IMR-90 (cell line): Measurements from ENCODE around the gene MAGI2. TPM values are rescaled to one million over a fixed set of nuclear protein-coding genes. Genes with fewer than 3 reads are reported as not detected.

Experiments
- ATAC-seq: fragments of 200-7000 bp; cut with Tn5 transposase; 2 replicates; pipeline ENCODE4 v1.9.1; 2020; ENCODE audit warnings: low read depth, mild to moderate bottlenecking, moderate library complexity
- BruUV-seq: library from RNA; stranded (reverse); fragments of 400-500 nt; replicated peaks from 2 replicates; lab custom pipeline; 2021; lab: Mats Ljungman, UMichigan
- CTCF ChIA-PET: fragments of 300-600 bp; formaldehyde crosslinking; extraction: SDS; loops from one replicate; lab custom pipeline; 2021; ENCODE audit warnings: antibody characterized with exemption; lab: Yijun Ruan, JAX
- POLR2A ChIA-PET: fragments of 300-600 bp; sonication (Branson Sonifier 250); formaldehyde crosslinking; loops from one replicate; lab custom pipeline; 2022; ENCODE audit warnings: antibody characterized with exemption; ENCODE audit not compliant: unreplicated experiment; lab: Charles Lee
- DNase-seq: peaks from one replicate; pipeline ENCODE4 v3.0.0; 2013
- H2AFZ ChIP-seq: replicated peaks from 2 replicates; pipeline ENCODE3; 2013; ENCODE audit warnings: low read length, mild to moderate bottlenecking; ENCODE audit not compliant: poor library complexity
- H2AK5ac ChIP-seq: 2 replicates; pipeline ENCODE4 v1.6.1; 2013; ENCODE audit warnings: low read depth, low read length, inconsistent platforms
- H2AK9ac ChIP-seq: replicated peaks from 2 replicates; pipeline ENCODE3; 2013; ENCODE audit warnings: mild to moderate bottlenecking, low read depth, low read length, moderate library complexity; ENCODE audit not compliant: poor library complexity
- H2BK120ac ChIP-seq: 2 replicates; pipeline ENCODE4 v1.6.1; 2013; ENCODE audit warnings: low read depth, low read length, inconsistent platforms
- H2BK15ac ChIP-seq: 3 replicates; pipeline ENCODE4 v1.6.1; 2013; ENCODE audit warnings: low read depth, low read length, inconsistent platforms
- H2BK20ac ChIP-seq: 2 replicates; pipeline ENCODE4 v1.6.1; 2013; ENCODE audit warnings: low read depth, mild to moderate bottlenecking, inconsistent platforms, low read length, moderate library complexity
- H2BK5ac ChIP-seq: 2 replicates; pipeline ENCODE4 v1.6.1; 2013; ENCODE audit warnings: mild to moderate bottlenecking, low read depth, low read length, inconsistent platforms; ENCODE audit not compliant: poor library complexity, severe bottlenecking
- H3K14ac ChIP-seq: replicated peaks from 2 replicates; pipeline ENCODE4 v1.6.1; 2013; ENCODE audit warnings: low read depth, low read length, inconsistent platforms
- H3K18ac ChIP-seq: 2 replicates; pipeline ENCODE4 v1.6.1; 2013; ENCODE audit warnings: low read depth, low read length, control low read depth
- H3K23ac ChIP-seq: 2 replicates; pipeline ENCODE4 v1.6.1; 2013; ENCODE audit warnings: low read depth, low read length, inconsistent platforms
- H3K27ac ChIP-seq: 2 replicates; pipeline ENCODE4 v1.5.1; 2013; ENCODE audit warnings: mild to moderate bottlenecking, control low read depth, low read length; ENCODE audit not compliant: insufficient read depth
- H3K27me3 ChIP-seq: 2 replicates; pipeline ENCODE4 v1.6.1; 2013; ENCODE audit warnings: low read length; ENCODE audit not compliant: control insufficient read depth, insufficient read depth
- H3K36me3 ChIP-seq: 2 replicates; pipeline ENCODE4 v1.6.1; 2013; ENCODE audit warnings: low read length, mixed read lengths; ENCODE audit not compliant: control insufficient read depth, insufficient read depth
- H3K4ac ChIP-seq: 2 replicates; pipeline ENCODE4 v1.6.1; 2013; ENCODE audit warnings: low read depth, low read length, inconsistent platforms
- H3K4me1 ChIP-seq: 2 replicates; pipeline ENCODE4 v1.6.1; 2013; ENCODE audit warnings: low read length, mixed read lengths; ENCODE audit not compliant: control insufficient read depth, insufficient read depth
- H3K4me2 ChIP-seq: 2 replicates; pipeline ENCODE4 v1.6.1; 2013; ENCODE audit warnings: low read depth, mild to moderate bottlenecking, control low read depth, low read length, moderate library complexity
- H3K4me3 ChIP-seq: 2 replicates; pipeline ENCODE4 v1.5.1; 2013; ENCODE audit warnings: low read depth, mild to moderate bottlenecking, control low read depth, low read length, moderate library complexity; ENCODE audit not compliant: insufficient read depth
- H3K56ac ChIP-seq: 2 replicates; pipeline ENCODE4 v1.6.1; 2013; ENCODE audit warnings: low read length, inconsistent platforms; ENCODE audit not compliant: insufficient read depth; ENCODE audit errors: extremely low read depth
- H3K79me1 ChIP-seq, 2 experiments: 2 replicates each; pipeline ENCODE4 v1.6.1; 2013; ENCODE audit warnings: low read length in 2 of 2, inconsistent platforms in 1 of 2, low read depth in 1 of 2
- H3K9ac ChIP-seq: 2 replicates; pipeline ENCODE4 v1.6.1; 2013; ENCODE audit warnings: low read depth, low read length, control low read depth
- H3K9me1 ChIP-seq: 2 replicates; pipeline ENCODE4 v1.6.1; 2013; ENCODE audit warnings: low read length, inconsistent platforms; ENCODE audit not compliant: insufficient read depth
- H3K9me3 ChIP-seq: 2 replicates; pipeline ENCODE4 v1.6.1; 2013; ENCODE audit warnings: low read length; ENCODE audit not compliant: control insufficient read depth, insufficient read depth
- H4K20me1 ChIP-seq: 2 replicates; pipeline ENCODE4 v1.6.1; 2013; ENCODE audit warnings: low read length, inconsistent platforms; ENCODE audit not compliant: insufficient read depth
- H4K5ac ChIP-seq: 2 replicates; pipeline ENCODE4 v1.6.1; 2013; ENCODE audit warnings: mild to moderate bottlenecking, low read depth, low read length, control low read depth
- H4K8ac ChIP-seq, 2 experiments: 2 replicates each; pipeline ENCODE4 v1.6.1; 2013; ENCODE audit warnings: low read depth in 2 of 2, low read length in 2 of 2, control low read depth in 1 of 2, inconsistent platforms in 1 of 2
- H4K91ac ChIP-seq: 2 replicates; pipeline ENCODE4 v1.6.1; 2013; ENCODE audit warnings: low read depth, low read length, inconsistent platforms; ENCODE audit not compliant: insufficient read depth
- BHLHE40 ChIP-seq: fragments of 150-350 bp; IDR thresholded peaks from 2 replicates; pipeline ENCODE4 v1.6.1; 2016; ENCODE audit warnings: mild to moderate bottlenecking, low read depth, low read length
- CEBPB ChIP-seq: IDR thresholded peaks from 2 replicates; pipeline ENCODE4 v1.6.1; 2012; ENCODE audit warnings: low read depth, low read length, improper control_type of control experiment
- CHD1 ChIP-seq: IDR thresholded peaks from 2 replicates; pipeline ENCODE4 v1.6.1; 2012; ENCODE audit warnings: low read depth, low read length, improper control_type of control experiment
- CTCF ChIP-seq: conservative IDR thresholded peaks from 2 replicates; pipeline ENCODE4 v1.5.1; 2012; ENCODE audit warnings: mild to moderate bottlenecking, low read depth, low read length, improper control_type of control experiment
- FOS ChIP-seq: fragments of 150-350 bp; IDR thresholded peaks from 2 replicates; pipeline ENCODE4 v1.6.1; 2016; ENCODE audit warnings: low read depth, low read length
- MAFK ChIP-seq: IDR thresholded peaks from 2 replicates; pipeline ENCODE4 v1.6.1; 2012; ENCODE audit warnings: low read depth, low read length, improper control_type of control experiment
- MAZ ChIP-seq: IDR thresholded peaks from 2 replicates; pipeline ENCODE4 v1.6.1; 2012; ENCODE audit warnings: low read depth, mild to moderate bottlenecking, low read length, improper control_type of control experiment, moderate library complexity, borderline replicate concordance
- MXI1 ChIP-seq: IDR thresholded peaks from 2 replicates; pipeline ENCODE4 v1.6.1; 2012; ENCODE audit warnings: low read depth, mild to moderate bottlenecking, low read length, moderate library complexity, borderline replicate concordance
- POLR2A ChIP-seq: IDR thresholded peaks from 2 replicates; pipeline ENCODE4 v1.6.1; 2012; ENCODE audit warnings: mild to moderate bottlenecking, low read depth, low read length
- RCOR1 ChIP-seq: IDR thresholded peaks from 2 replicates; pipeline ENCODE4 v1.6.1; 2012; ENCODE audit warnings: mild to moderate bottlenecking, low read length, improper control_type of control experiment; ENCODE audit not compliant: insufficient replicate concordance
- RFX5 ChIP-seq: IDR thresholded peaks from 2 replicates; pipeline ENCODE4 v1.8.0; 2012; ENCODE audit warnings: low read depth, mild to moderate bottlenecking, low read length, moderate library complexity
- SMC3 ChIP-seq: fragments of 150-350 bp; IDR thresholded peaks from 2 replicates; pipeline ENCODE4 v1.6.1; 2016; ENCODE audit warnings: low read depth, mild to moderate bottlenecking, antibody characterized with exemption, low read length, moderate library complexity
- USF2 ChIP-seq: fragments of 150-350 bp; IDR thresholded peaks from 2 replicates; pipeline ENCODE4 v1.6.1; 2017; ENCODE audit warnings: mild to moderate bottlenecking, antibody characterized with exemption, low read length, low read depth
- WGBS, 2 experiments: methylation state at CpG; one replicate each; pipeline versions ENCODE4 v1.1.5 to v1.1.7; 2013; ENCODE audit warnings: missing lambda C conversion rate in 2 of 2; ENCODE audit not compliant: insufficient read length in 1 of 2; ENCODE audit errors: extremely low coverage in 2 of 2; 5-methylcytosine and 5-hydroxymethylcytosine counted together
- dilution Hi-C: fragments of 300-500 bp; cut with HindIII; formaldehyde crosslinking; loops from one replicate; pipeline ENCODE4 v1.14.3; 2018; ENCODE audit warnings: low sequenced_read_pairs; ENCODE audit not compliant: unreplicated experiment
- in situ Hi-C: fragments of 300-500 bp; cut with MboI; formaldehyde crosslinking; loops from 3 replicates; pipeline ENCODE4 v1.14.3; 2019; ENCODE audit warnings: low sequenced_read_pairs, inconsistent platforms, mixed read lengths
- intact Hi-C: fragments of 100-400 bp; cut with micrococcal nuclease; formaldehyde crosslinking; loops from 2 replicates; pipeline ENCODE4 v1.10.0; 2022
- polyA plus RNA-seq, 3 experiments: library from polyadenylated mRNA; depleted of rRNA; stranded (reverse); fragments of >200 nt; gene quantifications; 2 replicates each; pipeline ENCODE4 v1.2.3, GENCODE V29; 2012; ENCODE audit warnings: low replicate concordance in 1 of 3
- total RNA-seq: library from RNA; depleted of rRNA; stranded (reverse); fragments of >200 nt; gene quantifications from 2 replicates; pipeline ENCODE4 v1.2.3, GENCODE V29; 2012
- TF ChIP-seq, protein P1 (sequence below): fragments of 150-350 bp; IDR thresholded peaks from 2 replicates; pipeline ENCODE4 v1.6.1; 2016; ENCODE audit warnings: low read depth, mild to moderate bottlenecking, low read length, moderate library complexity, borderline replicate concordance

Gene MAGI2
- total and polyA plus RNA-seq, 2 of the 4 experiments (the other 2 are of a cell fraction): 2.5 to 17.9 TPM

DNA sequence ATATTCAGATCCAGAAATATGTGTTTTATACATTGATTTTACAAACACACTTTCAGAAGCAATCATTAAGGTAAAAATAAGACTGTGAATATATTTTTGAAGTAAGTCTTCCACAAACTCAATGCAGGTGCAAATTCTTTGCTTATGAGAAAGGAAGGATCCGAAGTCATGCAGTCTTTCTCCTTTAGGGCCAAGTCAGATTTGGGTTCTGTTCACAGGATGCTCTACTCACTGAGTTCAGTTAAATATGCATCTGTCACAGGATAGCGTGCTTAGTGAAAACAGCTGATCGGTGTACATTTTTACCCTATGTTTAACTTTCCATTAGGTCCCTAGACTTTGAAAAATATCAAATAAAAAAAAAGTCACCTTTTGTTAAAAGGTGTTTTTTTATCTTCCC, 1046.4 kb downstream of the MAGI2 start:
- H3K9ac ChIP-seq: no peak overlapping the region
- TF ChIP-seq CTCF: no peak
- TF ChIP-seq RFX5: no peak
- TF ChIP-seq CEBPB: no peak
- no peak for TF ChIP-seq RCOR1
- TF ChIP-seq MAZ: no peak
- no peak for TF ChIP-seq USF2
- no peak for TF ChIP-seq POLR2A
- no peak for TF ChIP-seq CHD1
- TF ChIP-seq, protein P1, sequence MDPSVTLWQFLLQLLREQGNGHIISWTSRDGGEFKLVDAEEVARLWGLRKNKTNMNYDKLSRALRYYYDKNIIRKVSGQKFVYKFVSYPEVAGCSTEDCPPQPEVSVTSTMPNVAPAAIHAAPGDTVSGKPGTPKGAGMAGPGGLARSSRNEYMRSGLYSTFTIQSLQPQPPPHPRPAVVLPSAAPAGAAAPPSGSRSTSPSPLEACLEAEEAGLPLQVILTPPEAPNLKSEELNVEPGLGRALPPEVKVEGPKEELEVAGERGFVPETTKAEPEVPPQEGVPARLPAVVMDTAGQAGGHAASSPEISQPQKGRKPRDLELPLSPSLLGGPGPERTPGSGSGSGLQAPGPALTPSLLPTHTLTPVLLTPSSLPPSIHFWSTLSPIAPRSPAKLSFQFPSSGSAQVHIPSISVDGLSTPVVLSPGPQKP: no peak
- no peak for TF ChIP-seq FOS
- no peak for TF ChIP-seq BHLHE40
- TF ChIP-seq MAFK: no peak
- no peak for TF ChIP-seq MXI1
- no peak for TF ChIP-seq SMC3
- DNase-seq (no peak), ATAC-seq (no peak)
- 0 out of 2 replicates have a peak, but pooled peaks cover 3% of the 10 kb centered on the region for H3K9me1 ChIP-seq
- H4K5ac ChIP-seq: no peak overlapping the region
- H3K4me1 ChIP-seq: no peaks in the 10 kb centered on the region
- WGBS, 2 experiments: no CpG with 5 or more reads among the region's 3 CpGs
- no peak overlapping the region for H4K91ac ChIP-seq
- H3K79me1 ChIP-seq: no peaks in the 10 kb centered on the region; a peak in 1 of 4 replicates
- no peak overlapping the region for H2AK5ac ChIP-seq
- H3K36me3 ChIP-seq: no peaks in the 10 kb centered on the region
- dilution Hi-C loops: no loop called here
- H2BK20ac ChIP-seq: no peak overlapping the region
- no peak overlapping the region for H3K4me3 ChIP-seq
- no peak overlapping the region for H3K4me2 ChIP-seq
- H4K20me1 ChIP-seq: no peaks in the 10 kb centered on the region
- no peak overlapping the region for H3K23ac ChIP-seq
- H3K27ac ChIP-seq: no peak overlapping the region
- H2BK5ac ChIP-seq: no peak overlapping the region
- H4K8ac ChIP-seq: no peak overlapping the region
- CTCF ChIA-PET: no interaction called here
- H3K4ac ChIP-seq: no peak overlapping the region
- no peaks in the 10 kb centered on the region for H3K9me3 ChIP-seq
- H3K27me3 ChIP-seq: no peaks in the 10 kb centered on the region
- no peak overlapping the region for H2AFZ ChIP-seq
- intact Hi-C loops: no loop called here
- H2BK15ac ChIP-seq: no peak overlapping the region
- H3K18ac ChIP-seq: no peak overlapping the region
- no TSS peak for BruUV-seq
- H2BK120ac ChIP-seq: no peak overlapping the region
- no peak overlapping the region for H3K14ac ChIP-seq
- in situ Hi-C loops: no loop called here
- POLR2A ChIA-PET: no interaction called here
- no peak overlapping the region for H2AK9ac ChIP-seq
- H3K56ac ChIP-seq: no peak overlapping the region
